Fibroblast of mammary gland (primary cell): Measurements from ENCODE around the gene NCL.

Experiments used
- DNase-seq: peaks from one replicate; pipeline ENCODE4 v3.0.0-alpha.2; 2010; ENCODE audit warnings: low read depth
- H3K4me3 ChIP-seq: 2 replicates; pipeline ENCODE4 v1.5.1; 2011; ENCODE audit warnings: low read depth, mild to moderate bottlenecking, low read length, moderate library complexity; ENCODE audit not compliant: control insufficient read depth
- TF ChIP-seq, protein P1 (sequence below): conservative IDR thresholded peaks from 2 replicates; pipeline ENCODE4 v1.5.1; 2011; ENCODE audit warnings: low read depth, low read length, inconsistent platforms; ENCODE audit not compliant: control insufficient read depth, insufficient read depth

Gene NCL

DNA sequence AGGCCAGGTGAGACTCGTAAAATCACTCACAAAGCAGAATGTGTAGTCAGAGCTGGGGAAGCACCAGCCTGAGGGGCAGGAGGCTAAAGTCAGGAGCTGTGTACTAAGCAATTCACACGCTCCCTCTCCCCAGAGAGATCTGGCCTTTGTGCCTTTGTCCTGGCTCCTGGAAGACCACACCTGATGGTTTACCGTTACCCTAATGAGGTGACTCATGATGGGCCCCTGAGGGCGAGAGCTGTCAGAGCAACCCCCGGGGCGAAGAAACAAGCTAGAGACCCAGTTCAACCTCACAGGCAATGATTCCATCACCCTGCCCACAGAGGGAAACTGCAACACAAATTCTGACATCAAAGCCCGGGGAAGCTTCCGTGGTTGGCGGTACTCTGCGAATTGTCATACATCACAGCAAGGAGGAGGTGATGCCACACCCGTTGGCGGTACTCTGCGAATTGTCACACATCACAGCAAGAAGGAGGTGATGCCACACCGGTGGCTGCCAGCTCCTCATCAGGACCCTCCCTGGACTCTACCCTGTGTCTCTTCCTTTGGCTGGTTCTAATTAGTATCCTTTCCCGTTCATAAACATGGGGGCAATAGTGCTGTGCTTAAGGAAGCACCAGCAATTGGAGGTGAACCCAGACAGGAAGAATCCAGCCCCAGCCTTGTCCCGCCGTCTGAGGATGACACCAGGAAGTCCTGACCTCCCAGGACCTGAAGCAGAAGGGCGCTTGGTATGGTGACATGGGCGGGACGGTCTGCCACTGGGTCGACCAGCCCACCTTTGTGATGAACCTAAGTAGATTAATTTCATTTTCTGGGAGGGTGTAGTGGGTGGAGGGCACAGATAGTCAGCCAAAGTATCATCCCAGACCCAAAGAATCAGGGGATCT lies 38.2 kb downstream of the NCL start:
- TF ChIP-seq, protein P1, sequence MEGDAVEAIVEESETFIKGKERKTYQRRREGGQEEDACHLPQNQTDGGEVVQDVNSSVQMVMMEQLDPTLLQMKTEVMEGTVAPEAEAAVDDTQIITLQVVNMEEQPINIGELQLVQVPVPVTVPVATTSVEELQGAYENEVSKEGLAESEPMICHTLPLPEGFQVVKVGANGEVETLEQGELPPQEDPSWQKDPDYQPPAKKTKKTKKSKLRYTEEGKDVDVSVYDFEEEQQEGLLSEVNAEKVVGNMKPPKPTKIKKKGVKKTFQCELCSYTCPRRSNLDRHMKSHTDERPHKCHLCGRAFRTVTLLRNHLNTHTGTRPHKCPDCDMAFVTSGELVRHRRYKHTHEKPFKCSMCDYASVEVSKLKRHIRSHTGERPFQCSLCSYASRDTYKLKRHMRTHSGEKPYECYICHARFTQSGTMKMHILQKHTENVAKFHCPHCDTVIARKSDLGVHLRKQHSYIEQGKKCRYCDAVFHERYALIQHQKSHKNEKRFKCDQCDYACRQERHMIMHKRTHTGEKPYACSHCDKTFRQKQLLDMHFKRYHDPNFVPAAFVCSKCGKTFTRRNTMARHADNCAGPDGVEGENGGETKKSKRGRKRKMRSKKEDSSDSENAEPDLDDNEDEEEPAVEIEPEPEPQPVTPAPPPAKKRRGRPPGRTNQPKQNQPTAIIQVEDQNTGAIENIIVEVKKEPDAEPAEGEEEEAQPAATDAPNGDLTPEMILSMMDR, result no peak
- DNase-seq, result no peak
- H3K4me3 ChIP-seq, result no peak overlapping the region

DNA sequence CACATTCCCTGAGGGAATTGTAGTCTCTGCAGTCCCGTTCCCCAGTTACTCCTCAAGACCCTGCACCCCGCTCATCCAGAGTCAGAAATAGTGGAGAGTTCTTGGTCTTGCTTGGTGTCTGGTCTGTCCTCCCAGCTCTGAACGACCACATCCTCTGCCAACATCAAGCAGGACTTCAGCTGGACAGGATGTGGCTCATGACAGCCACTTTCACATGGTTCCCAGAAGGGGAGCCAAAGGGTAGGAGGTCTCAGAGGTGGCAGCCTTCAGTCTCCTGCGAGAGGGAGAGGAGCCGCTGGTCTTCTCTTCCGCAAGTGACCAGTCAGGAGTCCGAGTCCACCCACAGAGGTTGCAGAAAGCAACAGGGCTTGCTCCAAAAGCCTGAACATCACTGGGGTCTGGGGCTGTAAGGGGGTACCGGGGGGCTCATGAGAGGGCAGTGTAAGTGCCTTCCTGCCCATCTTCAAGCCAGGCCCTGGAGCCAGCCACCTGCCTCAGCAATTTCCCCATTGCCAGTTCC lies 38.9 kb downstream of the NCL start:
- no peak overlapping the region for H3K4me3 ChIP-seq
- TF ChIP-seq, protein P1, result no peak
- DNase-seq, result no peak

DNA sequence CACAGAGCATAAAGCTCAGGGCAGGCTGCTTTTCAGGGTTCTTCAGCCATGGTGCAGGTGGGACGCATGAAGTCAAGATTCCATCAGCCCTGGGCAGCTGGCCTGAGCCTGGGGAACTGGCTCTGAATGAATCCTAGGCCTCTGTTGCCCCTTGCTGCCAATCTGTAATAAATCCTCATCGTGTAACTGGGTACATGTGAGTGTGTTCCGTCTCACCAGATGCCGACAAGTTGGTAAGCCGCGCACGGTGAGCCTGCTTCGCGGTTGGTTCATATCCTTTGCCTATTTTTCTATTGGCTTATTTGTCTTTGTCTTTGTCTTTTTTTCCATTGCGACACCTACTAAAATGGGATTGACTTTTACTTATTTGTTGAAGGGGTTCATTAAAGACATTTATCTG lies 41.1 kb downstream of the NCL start:
- TF ChIP-seq, protein P1, result no peak
- H3K4me3 ChIP-seq, result no peak overlapping the region
- no peak for DNase-seq

DNA sequence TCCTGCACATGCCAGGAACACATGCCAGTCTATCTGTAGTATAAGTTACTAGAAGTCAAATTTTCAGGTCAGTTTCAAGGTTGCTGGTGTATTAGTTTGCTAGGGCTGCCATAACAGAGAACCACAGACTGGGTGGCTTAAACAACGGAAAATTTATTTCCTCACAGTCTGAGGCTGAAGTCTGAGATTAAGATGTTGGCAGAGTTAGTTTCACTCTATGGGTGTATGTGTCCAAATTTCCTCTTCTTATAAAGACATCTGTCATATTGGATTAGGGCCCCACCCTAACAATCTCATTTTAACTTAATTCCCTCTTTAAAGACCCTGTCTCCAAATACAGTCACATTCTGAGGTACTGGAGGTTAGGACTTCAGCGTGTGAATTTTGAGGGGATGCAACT lies 42.2 kb downstream of the NCL start:
- H3K4me3 ChIP-seq, result no peak overlapping the region
- TF ChIP-seq, protein P1, result no peak
- no peak for DNase-seq

DNA sequence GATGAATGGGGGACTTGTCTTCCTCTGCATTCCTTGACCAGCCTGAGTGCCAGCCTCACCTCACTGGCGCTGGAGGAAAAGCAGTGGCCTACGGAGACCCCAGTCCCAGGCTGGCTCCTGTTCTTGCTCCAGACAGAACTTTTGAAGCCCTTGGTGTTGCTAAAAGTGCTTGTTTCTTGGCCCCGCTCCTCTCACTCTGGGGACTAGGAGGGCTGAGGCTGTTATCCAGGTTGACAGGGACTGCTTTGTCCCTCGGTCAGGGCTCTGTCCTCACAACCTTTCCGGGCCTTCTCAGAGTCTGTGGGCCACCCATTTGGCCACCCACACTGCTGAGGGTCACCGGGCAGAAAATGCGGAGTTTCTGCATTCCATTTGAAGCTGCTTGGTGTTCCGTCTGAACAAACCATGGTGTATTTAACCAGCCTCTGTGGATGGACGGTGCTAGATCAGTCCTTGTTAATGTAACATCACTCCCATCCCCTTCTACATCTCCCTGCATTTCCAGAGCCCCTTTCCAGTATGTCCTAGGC lies 43.2 kb downstream of the NCL start:
- TF ChIP-seq, protein P1, result no peak
- no peak for DNase-seq
- H3K4me3 ChIP-seq, result no peak overlapping the region

DNA sequence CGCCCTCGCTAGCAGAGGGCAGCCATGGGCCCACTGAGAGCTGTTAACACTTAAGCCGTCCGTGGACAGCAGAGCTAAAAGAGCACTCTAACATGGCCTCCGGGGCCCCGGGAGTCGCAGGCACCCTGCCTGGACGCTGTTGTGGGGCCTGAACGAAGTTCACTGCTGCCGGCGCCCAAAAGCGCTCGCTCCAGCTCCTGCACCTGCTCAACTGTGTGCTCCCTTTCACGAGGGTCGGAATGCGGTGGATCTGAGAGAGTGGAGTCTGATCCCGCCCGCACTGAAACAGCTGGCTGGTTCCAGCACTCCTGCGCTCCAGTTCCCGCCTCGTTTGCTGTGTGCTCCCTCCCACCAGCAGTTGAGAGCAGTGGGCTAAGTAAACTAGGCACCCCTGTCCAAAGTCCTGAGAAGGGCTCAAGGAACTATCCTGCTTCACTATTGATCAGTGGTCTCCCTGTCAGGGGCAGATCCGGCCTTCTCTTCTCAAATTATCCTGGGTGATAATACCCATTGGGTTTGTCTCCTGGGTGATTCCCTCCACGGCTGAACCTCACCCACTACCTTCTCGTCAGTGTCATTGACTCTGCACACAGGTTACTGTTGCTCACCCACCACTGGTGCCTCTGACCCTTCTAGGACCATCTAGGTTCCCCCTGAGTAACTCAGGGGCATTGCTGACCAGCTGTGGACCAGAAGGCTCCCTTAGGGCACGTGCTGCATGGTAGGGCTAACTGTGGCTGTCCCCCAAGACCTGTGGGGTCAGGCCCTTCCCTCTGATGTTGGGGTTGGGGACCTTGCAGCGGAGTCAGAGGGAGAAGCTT lies 45.3 kb downstream of the NCL start:
- H3K4me3 ChIP-seq, result no peak overlapping the region
- DNase-seq, result no peak
- TF ChIP-seq, protein P1, result no peak
